ENCODE data around the gene SH3BGR.
"Not testable (repeated sequence)": the region's sequence is repeated elsewhere in the genome, so short reads cannot be mapped to it uniquely, and the experiment has no call there.

The SH3BGR gene

DNA sequence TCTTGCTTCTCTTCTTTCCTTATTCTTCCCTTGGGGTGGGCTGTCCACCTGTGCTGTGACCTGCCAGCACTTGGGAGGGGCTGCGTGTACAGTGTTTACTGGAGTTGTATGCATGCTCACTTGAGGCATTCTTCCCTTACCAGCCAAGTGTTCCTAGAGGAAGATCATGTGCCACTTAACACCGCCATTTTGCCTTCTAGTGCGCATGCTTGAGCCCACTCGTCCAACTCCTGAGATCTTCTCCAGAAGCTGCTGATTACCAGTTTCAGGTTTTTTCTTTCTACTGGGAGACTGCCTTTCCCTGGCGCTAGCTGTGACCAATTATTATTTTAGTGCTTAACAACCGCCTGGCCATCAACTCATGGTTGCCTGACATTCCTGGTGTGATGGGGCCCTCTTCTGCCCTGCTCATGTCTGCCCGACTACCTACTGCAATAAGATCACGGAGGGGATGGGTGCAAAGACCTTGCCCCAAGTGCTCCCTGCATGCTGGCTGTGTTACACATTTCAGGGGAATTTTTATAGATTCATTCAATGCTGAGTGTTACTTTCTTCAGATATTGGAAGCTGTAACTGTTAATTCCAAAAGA is 86.8 kb downstream of the SH3BGR start:
- 83 to 85% methylated on average over 8 of the region's 8 CpGs for WGBS, 2 experiments
- Histone ChIP-seq H3K4me1 (ENCODE audit: control insufficient read depth, insufficient read depth, low read length) (no peaks in the 10 kb centered on the region), H3K36me3 (ENCODE audit: control insufficient read depth, insufficient read depth, low read length) (no peaks in the 10 kb centered on the region), H3K27ac (ENCODE audit: insufficient read depth, low read depth, low read length, poor library complexity, severe bottlenecking) (no peak overlapping the region), H3K4me3 (ENCODE audit: insufficient read depth, low read depth, low read length) (no peak overlapping the region), H3K27me3 (ENCODE audit: control insufficient read depth, insufficient read depth, low read length, poor library complexity, severe bottlenecking) (no peaks in the 10 kb centered on the region), H3K9me3 (ENCODE audit: control insufficient read depth, low read length) (no peaks in the 10 kb centered on the region)

DNA sequence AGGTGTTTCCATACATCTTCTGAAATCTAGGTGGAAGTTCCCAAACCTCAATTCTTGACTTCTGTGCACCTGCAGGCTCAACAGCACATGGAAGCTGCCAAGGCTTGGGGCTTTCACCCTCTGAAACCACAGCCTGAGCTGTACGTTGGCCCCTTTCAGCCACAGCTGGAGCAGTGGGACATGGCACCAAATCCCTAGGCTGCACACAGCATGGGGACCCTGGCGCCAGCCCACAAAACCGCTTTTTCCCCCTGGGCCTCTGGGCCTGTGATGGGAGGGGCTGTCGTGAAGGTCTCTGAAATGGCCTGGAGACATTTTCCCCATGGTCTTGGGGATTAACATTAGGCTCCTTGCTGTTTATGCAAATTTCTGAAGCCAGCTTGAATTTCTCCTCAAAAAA is 88.6 kb downstream of the SH3BGR start:
- H3K36me3 ChIP-seq (ENCODE audit: control insufficient read depth, insufficient read depth, low read length); H3K4me3 ChIP-seq (ENCODE audit: insufficient read depth, low read depth, low read length); H3K4me1 ChIP-seq (ENCODE audit: control insufficient read depth, insufficient read depth, low read length); H3K27me3 ChIP-seq (ENCODE audit: control insufficient read depth, insufficient read depth, low read length, poor library complexity, severe bottlenecking); H3K9me3 ChIP-seq (ENCODE audit: control insufficient read depth, low read length); H3K27ac ChIP-seq (ENCODE audit: insufficient read depth, low read depth, low read length, poor library complexity, severe bottlenecking): not testable (repeated sequence)
- 92 to 95% methylated on average over 4 of the region's 4 CpGs for WGBS, 2 experiments

DNA sequence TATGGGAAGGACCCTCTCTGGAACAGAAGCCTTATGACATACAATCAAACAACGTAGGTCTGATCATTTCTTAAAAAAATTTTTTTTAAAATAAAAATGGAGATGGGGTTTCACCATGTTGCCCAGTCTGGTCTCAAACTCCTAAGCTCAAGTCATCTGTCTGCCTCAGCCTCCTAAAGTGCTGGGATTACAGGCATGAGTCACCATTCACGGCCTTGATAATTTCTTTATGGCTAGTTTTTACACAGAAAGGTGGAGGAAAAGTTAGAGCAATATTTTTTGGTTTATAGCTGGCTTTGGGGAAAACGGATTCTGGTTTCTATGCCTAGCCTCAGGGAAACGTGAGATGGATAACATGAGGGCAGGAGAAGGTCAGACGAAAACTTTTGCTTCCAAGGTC is 91.0 kb downstream of the SH3BGR start:
- no peaks in the 10 kb centered on the region for H3K36me3 ChIP-seq (ENCODE audit: control insufficient read depth, insufficient read depth, low read length)
- no peak overlapping the region for H3K27ac ChIP-seq (ENCODE audit: insufficient read depth, low read depth, low read length, poor library complexity, severe bottlenecking)
- 82 to 97% methylated on average over 5 of the region's 5 CpGs for WGBS, 2 experiments
- H3K4me3 ChIP-seq (ENCODE audit: insufficient read depth, low read depth, low read length) = no peak overlapping the region
- no peaks in the 10 kb centered on the region for H3K27me3 ChIP-seq (ENCODE audit: control insufficient read depth, insufficient read depth, low read length, poor library complexity, severe bottlenecking)
- no peaks in the 10 kb centered on the region for H3K4me1 ChIP-seq (ENCODE audit: control insufficient read depth, insufficient read depth, low read length)
- no peaks in the 10 kb centered on the region for H3K9me3 ChIP-seq (ENCODE audit: control insufficient read depth, low read length)

DNA sequence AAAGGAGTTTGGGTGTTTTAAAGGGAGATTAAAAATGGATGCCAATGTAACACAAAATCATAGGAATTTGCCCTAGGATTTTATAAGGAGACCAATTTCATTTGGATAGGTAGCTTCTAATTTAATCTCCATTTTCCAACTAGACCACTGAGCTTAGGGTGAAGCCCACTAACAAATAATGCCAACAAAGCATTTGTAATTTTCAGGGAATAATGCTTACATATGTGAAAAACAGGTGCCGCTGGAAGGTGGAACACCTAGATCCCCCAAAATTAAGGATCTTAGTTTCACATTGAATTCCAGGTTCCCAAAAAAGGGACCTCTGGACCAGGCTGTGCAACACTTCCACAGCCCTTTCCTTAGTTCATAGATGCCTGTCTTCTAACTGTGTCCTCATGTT is 94.8 kb downstream of the SH3BGR start:
- Histone ChIP-seq H3K27me3 (ENCODE audit: control insufficient read depth, insufficient read depth, low read length, poor library complexity, severe bottlenecking) (no peaks in the 10 kb centered on the region), H3K9me3 (ENCODE audit: control insufficient read depth, low read length) (no peaks in the 10 kb centered on the region), H3K27ac (ENCODE audit: insufficient read depth, low read depth, low read length, poor library complexity, severe bottlenecking) (no peak overlapping the region), H3K4me3 (ENCODE audit: insufficient read depth, low read depth, low read length) (no peak overlapping the region), H3K36me3 (ENCODE audit: control insufficient read depth, insufficient read depth, low read length) (no peaks in the 10 kb centered on the region), H3K4me1 (ENCODE audit: control insufficient read depth, insufficient read depth, low read length) (no peaks in the 10 kb centered on the region)
- WGBS, 2 experiments = 93 to 96% methylated on average over 1 of the region's 1 CpG

DNA sequence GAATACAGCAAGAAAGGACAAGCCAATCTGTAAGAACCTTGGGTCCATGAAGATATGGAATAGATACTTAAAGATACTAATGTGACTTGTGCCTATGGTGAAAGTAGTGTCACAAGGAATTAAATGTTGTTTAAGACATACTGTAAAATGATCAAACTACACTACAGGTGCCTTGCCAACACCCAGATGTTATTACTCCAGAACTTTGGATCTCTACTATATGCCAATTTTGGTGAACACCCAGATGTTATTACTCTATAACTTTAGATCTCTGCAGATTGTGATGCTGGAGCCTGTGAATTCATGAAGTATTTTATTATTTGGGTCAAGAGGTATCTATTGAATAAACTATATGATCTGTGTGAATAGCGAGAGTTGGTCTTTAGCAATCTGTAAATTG is 101.1 kb downstream of the SH3BGR start:
- no peaks in the 10 kb centered on the region for H3K27me3 ChIP-seq (ENCODE audit: control insufficient read depth, insufficient read depth, low read length, poor library complexity, severe bottlenecking)
- H3K27ac ChIP-seq (ENCODE audit: insufficient read depth, low read depth, low read length, poor library complexity, severe bottlenecking) = no peak overlapping the region
- no peak overlapping the region for H3K4me3 ChIP-seq (ENCODE audit: insufficient read depth, low read depth, low read length)
- no peaks in the 10 kb centered on the region for H3K36me3 ChIP-seq (ENCODE audit: control insufficient read depth, insufficient read depth, low read length)
- H3K9me3 ChIP-seq (ENCODE audit: control insufficient read depth, low read length) = no peaks in the 10 kb centered on the region
- 67 to 100% methylated on average over 1 of the region's 1 CpG for WGBS, 2 experiments
- peaks cover 12% of the 10 kb centered on the region for H3K4me1 ChIP-seq (ENCODE audit: control insufficient read depth, insufficient read depth, low read length)

DNA sequence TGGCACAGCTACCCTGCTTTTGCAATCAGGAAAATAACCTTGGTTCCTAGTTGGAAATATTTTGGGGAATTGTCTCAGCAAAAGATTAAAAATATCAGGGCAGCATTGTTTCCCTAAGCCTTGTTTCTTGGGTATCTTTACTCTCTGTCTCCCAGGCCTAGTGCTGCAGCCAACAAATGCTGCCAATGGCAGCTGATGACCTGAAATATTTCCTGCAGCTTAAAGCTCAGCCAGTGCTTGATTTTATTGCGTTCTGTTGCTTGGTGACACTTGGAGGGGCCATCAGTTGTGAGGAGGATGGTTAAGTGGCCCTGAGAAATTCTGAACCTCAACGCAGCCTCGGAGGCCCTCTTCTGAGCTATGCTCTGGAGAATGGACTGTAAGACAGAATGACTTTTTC is 101.6 kb downstream of the SH3BGR start:
- peaks cover 12% of the 10 kb centered on the region for H3K4me1 ChIP-seq (ENCODE audit: control insufficient read depth, insufficient read depth, low read length)
- H3K27ac ChIP-seq (ENCODE audit: insufficient read depth, low read depth, low read length, poor library complexity, severe bottlenecking) = no peak overlapping the region
- no peaks in the 10 kb centered on the region for H3K36me3 ChIP-seq (ENCODE audit: control insufficient read depth, insufficient read depth, low read length)
- H3K9me3 ChIP-seq (ENCODE audit: control insufficient read depth, low read length) = no peaks in the 10 kb centered on the region
- WGBS, 2 experiments = 64 to 65% methylated on average over 3 of the region's 3 CpGs
- no peaks in the 10 kb centered on the region for H3K27me3 ChIP-seq (ENCODE audit: control insufficient read depth, insufficient read depth, low read length, poor library complexity, severe bottlenecking)
- H3K4me3 ChIP-seq (ENCODE audit: insufficient read depth, low read depth, low read length) = no peak overlapping the region

DNA sequence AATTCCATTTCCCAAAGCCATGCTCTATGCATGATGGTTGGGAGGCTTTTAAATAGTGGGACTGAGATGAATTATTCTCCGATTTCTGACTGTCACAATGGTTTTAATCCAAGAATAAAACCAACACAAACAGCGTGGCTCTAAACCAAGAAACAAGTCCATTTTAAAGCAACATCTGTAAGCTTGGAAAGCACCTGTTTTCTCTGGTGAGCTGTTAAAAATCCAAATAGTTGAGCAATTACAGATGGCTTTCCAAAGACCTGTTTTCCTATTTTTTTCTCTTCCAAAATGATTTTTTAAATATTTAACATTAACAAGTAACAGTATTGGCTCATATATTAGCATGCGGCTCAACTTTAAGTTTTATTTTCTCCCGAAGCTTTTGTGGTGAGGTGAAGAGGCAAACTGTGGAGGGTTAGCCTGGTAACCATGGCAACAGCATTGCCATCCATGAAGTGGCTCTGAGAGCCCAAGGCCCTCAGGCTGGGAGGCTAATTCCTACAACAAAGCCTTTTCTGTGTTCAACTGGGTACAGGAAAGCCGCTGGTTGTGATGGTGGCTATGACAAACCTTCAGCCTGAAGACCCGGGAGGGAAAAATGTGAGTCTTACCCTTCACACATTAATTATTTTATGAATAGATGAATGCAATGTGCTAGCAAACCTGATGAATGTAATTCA is 104.3 kb downstream of the SH3BGR start:
- Histone ChIP-seq H3K27me3 (ENCODE audit: control insufficient read depth, insufficient read depth, low read length, poor library complexity, severe bottlenecking) (no peaks in the 10 kb centered on the region), H3K36me3 (ENCODE audit: control insufficient read depth, insufficient read depth, low read length) (no peaks in the 10 kb centered on the region), H3K4me1 (ENCODE audit: control insufficient read depth, insufficient read depth, low read length) (peaks cover 12% of the 10 kb centered on the region), H3K27ac (ENCODE audit: insufficient read depth, low read depth, low read length, poor library complexity, severe bottlenecking) (peak overlapping the region; percentile 83), H3K9me3 (ENCODE audit: control insufficient read depth, low read length) (no peaks in the 10 kb centered on the region), H3K4me3 (ENCODE audit: insufficient read depth, low read depth, low read length) (no peak overlapping the region)
- WGBS, 2 experiments = 56 to 68% methylated on average over 4 to 6 of the region's 6 CpGs

DNA sequence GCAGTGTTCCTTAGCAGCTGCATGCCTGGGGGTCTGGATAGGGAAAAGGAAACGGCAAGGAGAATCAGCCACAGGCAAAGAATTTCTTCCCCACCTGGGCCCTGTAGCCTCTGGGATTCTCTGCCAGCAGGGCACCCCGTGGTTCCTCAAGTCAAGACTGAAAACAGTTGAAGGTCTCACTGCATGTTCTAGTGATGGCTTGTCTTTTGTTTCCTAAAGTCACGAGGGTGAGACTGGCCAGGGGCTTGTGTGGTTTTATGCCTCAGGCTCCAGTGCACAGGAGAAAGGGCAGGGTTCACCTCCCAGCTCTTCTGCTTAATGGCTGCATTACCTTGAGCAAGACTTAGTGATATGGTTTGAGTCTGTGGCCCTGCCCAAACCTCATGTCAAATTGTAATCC is 107.7 kb downstream of the SH3BGR start:
- no peaks in the 10 kb centered on the region for H3K27me3 ChIP-seq (ENCODE audit: control insufficient read depth, insufficient read depth, low read length, poor library complexity, severe bottlenecking)
- WGBS, 2 experiments = 45 to 47% methylated on average over 3 of the region's 3 CpGs
- H3K4me3 ChIP-seq (ENCODE audit: insufficient read depth, low read depth, low read length) = no peak overlapping the region
- H3K27ac ChIP-seq (ENCODE audit: insufficient read depth, low read depth, low read length, poor library complexity, severe bottlenecking) = no peak overlapping the region
- H3K36me3 ChIP-seq (ENCODE audit: control insufficient read depth, insufficient read depth, low read length) = no peaks in the 10 kb centered on the region
- no peaks in the 10 kb centered on the region for H3K9me3 ChIP-seq (ENCODE audit: control insufficient read depth, low read length)
- peaks cover 10% of the 10 kb centered on the region for H3K4me1 ChIP-seq (ENCODE audit: control insufficient read depth, insufficient read depth, low read length)

DNA sequence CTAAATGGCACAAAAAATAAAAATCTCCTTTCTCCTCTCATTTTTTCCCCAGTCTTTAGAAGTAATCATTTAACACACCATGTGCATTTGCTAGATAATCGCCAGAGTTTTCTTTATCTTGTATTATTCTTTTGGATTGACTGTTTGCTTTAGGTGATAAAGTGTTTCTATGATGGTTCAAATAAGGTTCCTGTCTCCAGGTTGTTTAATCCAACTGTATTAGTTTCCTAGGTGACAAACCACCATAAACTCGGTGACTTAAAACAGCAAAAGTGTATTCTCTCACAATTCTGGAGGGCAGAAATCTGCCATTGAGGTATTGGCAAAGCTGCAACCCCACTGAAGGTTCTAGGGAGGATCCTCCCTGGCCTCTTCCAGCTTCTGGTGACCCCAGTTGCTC is 109.4 kb downstream of the SH3BGR start:
- Histone ChIP-seq H3K27me3 (ENCODE audit: control insufficient read depth, insufficient read depth, low read length, poor library complexity, severe bottlenecking) (no peaks in the 10 kb centered on the region), H3K27ac (ENCODE audit: insufficient read depth, low read depth, low read length, poor library complexity, severe bottlenecking) (no peak overlapping the region), H3K36me3 (ENCODE audit: control insufficient read depth, insufficient read depth, low read length) (no peaks in the 10 kb centered on the region), H3K9me3 (ENCODE audit: control insufficient read depth, low read length) (no peaks in the 10 kb centered on the region), H3K4me3 (ENCODE audit: insufficient read depth, low read depth, low read length) (no peak overlapping the region), H3K4me1 (ENCODE audit: control insufficient read depth, insufficient read depth, low read length) (peaks cover 9% of the 10 kb centered on the region)
- WGBS, 2 experiments = 85 to 95% methylated on average over 1 to 2 of the region's 2 CpGs

DNA sequence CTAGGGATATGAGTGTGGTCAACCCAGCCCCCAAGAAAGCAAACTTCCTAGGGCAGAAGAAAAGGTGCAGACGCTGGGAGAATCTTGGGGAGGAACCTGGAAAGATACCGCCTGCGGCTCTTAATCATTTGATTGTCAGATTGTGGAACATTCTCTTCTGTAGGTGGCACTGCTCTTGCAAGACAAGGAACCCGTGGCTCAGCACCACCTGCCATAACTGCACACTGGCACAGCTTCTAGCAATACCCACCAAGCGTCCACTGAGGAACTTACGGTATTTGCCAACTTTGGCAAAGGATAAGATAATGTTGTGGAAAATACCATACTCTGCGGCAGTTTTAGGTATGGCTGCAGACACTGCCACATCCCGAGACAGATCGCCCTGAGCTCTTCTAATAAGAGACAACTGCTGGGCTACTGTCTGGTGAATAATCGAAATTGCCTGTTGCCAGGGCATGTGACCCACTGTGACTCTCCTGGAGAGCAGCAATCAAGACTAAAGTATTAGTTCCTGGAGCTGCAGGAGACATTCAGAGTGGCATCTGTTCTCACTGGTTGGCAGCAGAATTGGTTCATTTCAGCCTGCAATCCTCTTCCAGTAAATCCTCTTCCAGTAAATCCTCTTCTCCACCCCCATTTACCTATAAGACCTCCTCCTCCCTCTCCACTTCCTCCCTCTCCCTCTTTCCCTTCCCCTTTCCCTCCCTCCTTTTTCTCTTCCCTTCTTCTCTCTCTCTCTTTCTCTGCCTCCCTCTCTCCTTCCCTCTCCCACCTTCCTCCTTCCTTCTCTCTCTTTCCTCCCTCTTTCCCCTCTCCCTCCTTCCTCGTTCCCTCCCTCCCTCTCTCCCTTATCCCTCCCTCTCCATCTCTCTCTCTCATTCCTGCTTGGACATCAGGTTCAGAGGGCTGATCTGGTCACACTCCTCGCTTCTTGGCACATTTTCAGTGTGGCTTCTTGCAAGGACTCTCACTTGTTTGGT is 111.3 kb downstream of the SH3BGR start:
- Histone ChIP-seq H3K9me3 (ENCODE audit: control insufficient read depth, low read length) (no peaks in the 10 kb centered on the region), H3K27ac (ENCODE audit: insufficient read depth, low read depth, low read length, poor library complexity, severe bottlenecking) (no peak overlapping the region), H3K27me3 (ENCODE audit: control insufficient read depth, insufficient read depth, low read length, poor library complexity, severe bottlenecking) (no peaks in the 10 kb centered on the region), H3K4me3 (ENCODE audit: insufficient read depth, low read depth, low read length) (no peak overlapping the region), H3K36me3 (ENCODE audit: control insufficient read depth, insufficient read depth, low read length) (no peaks in the 10 kb centered on the region), H3K4me1 (ENCODE audit: control insufficient read depth, insufficient read depth, low read length) (peaks cover 3% of the 10 kb centered on the region)
- 88 to 90% methylated on average over 12 of the region's 12 CpGs for WGBS, 2 experiments

Measured in ectodermal cell (in vitro differentiated cells).